ENCODE results near the gene F11R. TPM values are rescaled to one million over a fixed set of nuclear protein-coding genes. Genes with fewer than 3 reads are reported as not detected.
"Not testable (repeated sequence)": the region's sequence is repeated elsewhere in the genome, so short reads cannot be mapped to it uniquely, and the experiment has no call there.

Gene F11R
- total RNA-seq, 1 donor from 2014 or later = 20.3 TPM

GRCh38 chr1:161017756-161018630 lies 3.0 kb downstream of the F11R start:
- DNase-seq (ENCODE audit: low spot score) (no peak), ATAC-seq (no peak)
- intact Hi-C loops (cut with DNase I) = no loop called here

GRCh38 chr1:161017181-161017580 lies 3.8 kb downstream of the F11R start:
- intact Hi-C loops (cut with DNase I); ATAC-seq: not testable (repeated sequence)

GRCh38 chr1:161016683-161017082 lies 4.3 kb downstream of the F11R start:
- DNase-seq (ENCODE audit: low spot score); intact Hi-C loops (cut with DNase I); ATAC-seq: not testable (repeated sequence)

More at GRCh38 chr1:161017181-161017580, 3.8 kb downstream of the F11R start:
- DNase-seq (ENCODE audit: low spot score) = not testable (repeated sequence)

DNA sequence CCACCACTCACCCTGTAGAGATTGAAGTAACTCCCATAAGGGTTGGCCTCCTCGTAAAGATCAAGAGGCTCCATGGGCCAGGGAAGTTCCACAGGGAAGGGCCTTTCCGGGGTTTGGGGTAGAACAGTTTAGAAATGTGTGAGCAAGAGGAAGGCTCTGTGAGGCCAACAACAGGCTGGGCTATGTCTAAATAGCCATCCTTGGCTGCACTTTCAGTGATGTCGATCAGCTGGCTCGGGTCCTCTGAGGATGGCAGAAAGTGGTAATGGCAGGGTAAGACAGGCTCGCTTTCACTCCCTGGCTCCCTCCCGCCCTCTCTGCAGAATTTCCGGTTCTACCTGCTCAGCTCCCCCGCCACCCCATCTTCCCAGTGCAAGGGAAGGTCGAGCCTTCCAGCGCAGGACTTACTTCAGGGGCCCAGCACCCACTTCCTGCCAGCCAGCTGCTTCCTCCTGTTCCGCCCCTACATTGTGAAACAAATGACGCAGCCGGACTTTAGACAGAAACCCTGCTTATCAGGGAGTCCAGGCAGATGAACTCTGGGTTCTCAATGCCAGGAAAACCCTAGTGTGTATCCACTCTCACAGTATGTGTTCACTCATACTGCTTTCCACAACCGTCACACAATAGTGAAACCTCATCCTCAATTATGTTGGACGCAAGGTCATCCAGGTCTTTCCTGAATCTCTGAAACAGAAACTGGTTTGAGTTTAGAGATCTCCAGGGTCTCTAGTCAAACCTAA lies 7.3 kb downstream of the F11R start:
- DNase-seq (ENCODE audit: low spot score) (peak; percentile 79), ATAC-seq (peak; percentile 95)
- intact Hi-C loops (cut with DNase I) = no loop called here

DNA sequence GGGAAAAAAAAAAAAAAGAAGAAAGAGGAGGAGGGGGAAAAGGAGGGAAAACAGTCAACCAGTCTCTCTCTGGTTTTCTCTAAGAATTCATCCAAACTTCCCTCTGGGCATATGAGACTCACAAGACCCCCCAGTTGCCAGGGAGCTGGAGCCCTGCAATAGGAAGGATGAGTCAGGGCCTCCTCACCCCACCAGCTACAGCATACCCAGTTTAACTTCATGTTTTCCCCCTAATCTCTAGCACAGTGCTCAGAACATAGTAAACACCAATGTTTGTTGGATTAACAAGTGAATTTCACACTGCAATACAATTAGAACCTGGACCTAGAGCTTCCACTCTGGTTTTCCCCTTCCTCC lies 7.8 kb downstream of the F11R start:
- peak; percentile 41 for ATAC-seq
- DNase-seq (ENCODE audit: low spot score) = no peak
- intact Hi-C loops (cut with DNase I) = no loop called here

DNA sequence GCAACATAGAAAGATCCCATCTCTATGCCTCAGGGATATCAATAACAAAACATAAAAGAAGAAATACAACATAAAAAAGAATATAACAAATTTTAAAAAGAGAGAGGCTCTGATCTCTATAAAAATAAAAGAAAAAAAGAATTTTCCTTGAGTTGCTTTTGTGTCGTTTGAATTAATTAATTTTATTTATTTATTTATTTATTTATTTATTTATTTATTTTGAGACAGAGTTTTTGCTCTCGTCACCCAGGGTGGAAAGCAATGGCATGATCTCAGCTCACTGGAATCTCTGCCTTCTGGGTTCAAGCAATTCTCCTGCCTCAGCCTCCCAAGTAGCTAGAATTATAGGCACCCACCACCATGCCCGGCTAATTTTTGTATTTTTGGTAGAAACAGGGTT lies 8.5 kb downstream of the F11R start:
- intact Hi-C loops (cut with DNase I) = no loop called here
- no peak for DNase-seq (ENCODE audit: low spot score)
- ATAC-seq = no peak

- DNase-seq (ENCODE audit: low spot score) = no peak
- no peak for ATAC-seq
- intact Hi-C loops (cut with DNase I) = no loop called here
Observed at GRCh38 chr1:161009602-161010211, 11.2 kb downstream of the F11R start.

DNA sequence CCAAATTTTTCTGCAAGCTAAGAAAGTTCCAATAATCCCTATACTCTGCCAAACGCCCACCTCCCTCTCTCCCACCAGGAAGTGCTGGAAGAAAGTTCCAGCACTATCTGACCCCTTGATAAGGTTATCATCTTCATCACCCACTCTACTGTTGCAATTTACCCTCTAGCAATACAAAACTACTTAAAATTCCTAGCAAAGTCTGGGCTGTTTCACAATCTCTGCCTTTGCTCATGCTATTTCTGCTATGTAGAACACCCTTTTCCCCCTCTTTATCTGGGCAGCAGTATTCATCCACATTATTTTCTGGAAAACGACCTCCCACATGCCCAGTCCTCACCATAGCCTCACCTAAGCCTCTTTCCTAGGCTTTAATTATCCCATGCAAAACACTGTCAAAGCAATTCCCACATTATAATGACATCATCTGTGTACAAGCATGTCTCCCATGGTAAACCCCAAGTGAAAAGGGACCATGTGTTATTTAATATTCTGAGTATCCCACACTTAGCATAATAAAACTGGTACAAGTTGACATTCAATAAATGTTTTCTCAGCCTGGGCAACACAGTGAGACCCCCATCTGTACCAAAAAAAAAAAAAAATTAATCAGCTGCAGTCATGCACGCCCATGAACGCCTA lies 12.0 kb downstream of the F11R start:
- ATAC-seq (no peak), DNase-seq (ENCODE audit: low spot score) (no peak)
- intact Hi-C loops (cut with DNase I) = no loop called here

DNA sequence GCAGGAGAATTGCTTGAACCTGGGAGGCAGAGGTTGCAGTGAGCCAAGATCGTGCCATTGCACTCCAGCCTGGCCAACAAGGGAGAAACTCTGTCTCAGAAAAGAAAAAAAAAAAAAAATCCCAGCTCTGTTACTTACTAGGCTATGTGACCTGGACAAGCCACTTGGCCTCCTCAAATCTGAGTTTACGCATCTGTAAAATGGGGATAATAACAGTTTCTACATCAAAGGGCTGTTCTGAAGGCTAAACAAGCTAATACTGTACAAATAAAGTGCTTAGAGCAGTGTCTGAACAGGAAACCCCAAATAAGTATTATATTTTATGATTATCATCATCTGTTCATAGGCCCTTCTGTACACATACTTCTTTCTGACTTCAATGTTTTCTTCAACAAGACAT lies 13.6 kb downstream of the F11R start:
- DNase-seq (ENCODE audit: low spot score) (no peak), ATAC-seq (no peak)
- intact Hi-C loops (cut with DNase I) = no loop called here

DNA sequence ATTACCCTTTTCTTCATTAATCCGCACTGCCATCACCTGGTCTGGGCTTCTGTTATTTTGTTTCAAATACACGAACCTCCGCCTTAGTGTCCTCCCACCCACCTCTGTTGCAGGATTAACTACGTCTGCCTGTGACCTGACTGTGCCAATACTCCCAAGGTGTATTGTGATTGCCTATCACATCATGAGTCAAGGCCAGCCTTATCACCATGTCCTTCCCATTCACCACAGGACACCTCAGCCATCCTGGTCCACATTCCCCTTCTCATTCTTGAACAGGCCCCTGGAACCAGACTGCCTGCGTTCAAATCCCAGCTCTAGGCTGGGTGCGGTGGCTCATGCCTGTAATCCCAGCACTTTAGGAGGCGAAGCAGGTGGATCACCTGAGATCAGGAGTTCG lies 14.4 kb downstream of the F11R start:
- DNase-seq (ENCODE audit: low spot score) (no peak), ATAC-seq (no peak)
- intact Hi-C loops (cut with DNase I) = no loop called here

GRCh38 chr1:161001525-161001924 lies 19.4 kb downstream of the F11R start:
- DNase-seq (ENCODE audit: low spot score) (no peak), ATAC-seq (no peak)
- intact Hi-C loops (cut with DNase I) = no loop called here

DNA sequence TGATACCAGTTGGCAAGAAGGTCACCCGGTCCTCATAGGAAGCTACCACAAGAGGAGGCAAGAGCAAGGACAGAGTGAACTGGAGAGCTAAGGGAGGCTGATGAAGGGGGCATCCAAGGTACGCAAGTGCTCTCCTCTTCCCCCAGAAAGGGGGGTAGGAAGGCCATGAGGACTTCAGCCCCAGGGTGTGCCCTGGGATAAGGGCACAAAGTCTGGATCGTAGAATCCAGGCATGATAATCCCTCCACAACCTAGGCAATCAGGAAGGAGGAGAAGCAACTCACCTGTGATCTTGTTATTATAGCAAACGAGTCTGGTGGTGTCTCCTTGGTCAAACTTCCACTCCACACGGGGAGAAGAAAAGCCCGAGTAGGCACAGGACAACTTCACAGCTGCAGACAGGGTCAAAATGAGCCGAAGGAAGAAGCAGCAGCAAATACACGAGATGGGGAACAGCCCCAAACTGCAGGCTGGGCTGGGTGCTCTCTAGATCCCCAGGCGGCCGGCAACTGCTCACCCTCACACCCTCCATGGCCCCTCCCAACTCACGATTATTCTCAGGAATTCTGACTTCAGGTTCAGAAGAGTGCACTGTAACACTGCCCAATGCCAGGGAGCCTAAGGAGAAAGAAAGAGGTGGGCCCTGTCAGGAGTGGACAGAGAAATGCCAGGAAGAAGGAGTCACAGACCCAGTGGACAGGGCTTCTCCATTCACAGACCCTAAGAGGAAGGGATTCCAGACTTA lies 20.0 kb downstream of the F11R start:
- ATAC-seq (no peak), DNase-seq (ENCODE audit: low spot score) (no peak)
- intact Hi-C loops (cut with DNase I) = no loop called here

GRCh38 chr1:160999376-160999775 lies 21.6 kb downstream of the F11R start:
- intact Hi-C loops (cut with DNase I) = loop anchor here (10.0 kb wide), 1 partner anchor 95 kb away; the partner anchor contains the start of gene KLHDC9
- no peak for ATAC-seq
- DNase-seq (ENCODE audit: low spot score) = no peak

GRCh38 chr1:160997323-160998038 lies 23.5 kb downstream of the F11R start:
- intact Hi-C loops (cut with DNase I) = loop anchor here (1.0 to 10.0 kb wide), 2 partner anchors 22 to 97 kb away; partner anchors contain the start of gene KLHDC9
- ATAC-seq (peak; percentile 74), DNase-seq (ENCODE audit: low spot score) (peak; percentile 67)

DNA sequence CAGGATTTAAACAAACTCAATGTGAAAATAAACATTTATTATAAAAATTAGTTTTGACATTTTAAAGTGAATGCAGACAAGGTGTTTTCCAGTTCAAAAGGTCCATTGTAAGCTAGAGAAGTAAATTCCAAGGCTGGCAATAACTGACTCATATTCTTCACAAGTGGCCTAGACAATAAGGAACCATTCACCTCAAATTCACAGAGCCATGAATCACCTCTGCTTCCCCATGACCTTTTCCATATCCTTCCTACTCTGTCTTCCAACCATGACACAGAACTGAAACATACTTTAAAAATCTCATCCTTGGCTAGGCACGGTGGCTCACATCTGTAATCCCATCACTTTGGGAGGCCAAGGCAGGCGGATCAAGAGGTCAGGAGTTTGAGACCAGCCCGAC lies 24.8 kb downstream of the F11R start:
- intact Hi-C loops (cut with DNase I) = loop anchor here (10.0 kb wide), 1 partner anchor 99 kb away; the partner anchor contains the start of gene KLHDC9
- ATAC-seq (no peak), DNase-seq (ENCODE audit: low spot score) (no peak)

DNA sequence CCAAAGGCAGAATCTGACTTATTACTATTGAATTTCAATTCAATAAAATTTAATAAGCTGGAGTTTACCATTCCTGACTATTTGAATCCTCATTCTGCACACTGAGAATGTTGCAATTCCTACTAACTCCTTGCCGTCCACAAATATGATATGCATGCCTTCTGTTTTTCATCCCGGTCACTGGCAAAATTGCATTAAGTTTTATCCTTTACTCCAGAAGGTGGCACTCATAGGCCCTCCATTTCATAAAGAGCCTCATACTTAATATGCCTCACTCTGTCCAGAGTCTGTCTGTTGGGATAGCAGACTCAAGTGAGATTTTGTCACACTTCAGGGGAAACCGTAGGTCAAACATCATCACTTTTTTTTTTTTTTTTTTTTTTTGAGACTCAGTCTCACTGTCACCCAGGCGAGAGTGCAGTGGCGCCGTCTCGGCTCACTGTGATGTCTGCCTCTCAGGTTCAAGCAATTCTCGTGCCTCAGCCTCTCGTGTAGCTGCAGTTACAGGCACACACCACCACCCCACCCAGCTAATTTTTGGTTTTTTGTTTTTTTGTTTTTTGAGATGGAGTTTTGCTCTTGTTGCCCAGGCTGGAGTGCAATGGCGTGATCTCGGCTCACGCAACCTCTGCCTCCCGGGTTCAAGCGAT lies 27.3 kb downstream of the F11R start:
- peak; percentile 60 for ATAC-seq
- DNase-seq (ENCODE audit: low spot score) = no peak
- intact Hi-C loops (cut with DNase I) = loop anchor here (10.0 kb wide), 1 partner anchor 101 kb away; the partner anchor contains the start of gene KLHDC9

GRCh38 chr1:160992036-160992435 lies 28.9 kb downstream of the F11R start:
- DNase-seq (ENCODE audit: low spot score); ATAC-seq: not testable (repeated sequence)
- intact Hi-C loops (cut with DNase I) = loop anchor here (10.0 kb wide), 1 partner anchor 103 kb away; the partner anchor contains the start of gene KLHDC9

Data from sciatic nerve (tissue), 2 donors.